SU-DHL-6 (cell line): ENCODE data around the gene CRACR2A.

Source experiments
- H2AFZ ChIP-seq: fragments of 200-600 bp; sonication (generic); 2 replicates; pipeline ENCODE4 v1.6.1; 2014; ENCODE audit warnings: low read depth, mild to moderate bottlenecking, moderate library complexity, mixed read lengths, antibody characterized with exemption, low read length; ENCODE audit not compliant: severe bottlenecking
- H3F3A ChIP-seq: fragments of 200-600 bp; shearing (Covaris generic); 2 replicates; pipeline ENCODE4 v1.6.0; 2016; ENCODE audit warnings: antibody characterized with exemption, mild to moderate bottlenecking; ENCODE audit not compliant: insufficient read depth
- H3K27ac ChIP-seq: fragments of 200-600 bp; sonication (generic); 2 replicates; pipeline ENCODE4 v1.5.1; 2016; ENCODE audit warnings: low read depth, mild to moderate bottlenecking, low read length, moderate library complexity, mixed read lengths
- H3K27me3 ChIP-seq: fragments of 200-600 bp; sonication (generic), shearing (Covaris generic); 2 replicates; pipeline ENCODE4 v1.6.0; 2014; ENCODE audit warnings: mild to moderate bottlenecking, low read length
- H3K36me3 ChIP-seq: fragments of 200-600 bp; sonication (generic); 2 replicates; pipeline ENCODE4 v1.6.1; 2014; ENCODE audit warnings: mild to moderate bottlenecking, low read length, mixed read lengths
- H3K4me2 ChIP-seq: fragments of 300-600, 200-600 bp; shearing (Covaris generic), sonication (generic); 2 replicates; pipeline ENCODE4 v1.6.0; 2014; ENCODE audit warnings: low read length, low read depth, mild to moderate bottlenecking; ENCODE audit not compliant: poor library complexity, severe bottlenecking
- H3K4me3 ChIP-seq: fragments of 200-600 bp; sonication (generic); 2 replicates; pipeline ENCODE4 v1.5.1; 2014; ENCODE audit warnings: antibody characterized with exemption, low read length, mild to moderate bottlenecking, mixed read lengths; ENCODE audit not compliant: insufficient read depth, poor library complexity, severe bottlenecking
- H3K79me2 ChIP-seq: fragments of 200-600 bp; sonication (generic); 2 replicates; pipeline ENCODE4 v1.6.1; 2014; ENCODE audit warnings: mild to moderate bottlenecking, low read length, moderate library complexity; ENCODE audit not compliant: insufficient read depth
- H3K9ac ChIP-seq: fragments of 200-600 bp; sonication (generic); 2 replicates; pipeline ENCODE4 v1.7.0; 2014; ENCODE audit warnings: mild to moderate bottlenecking, low read length
- H3K9me2 ChIP-seq: fragments of 200-600 bp; sonication (generic); replicated peaks from 2 replicates; pipeline ENCODE4 v1.6.1; 2014; ENCODE audit warnings: low read length; ENCODE audit not compliant: insufficient read depth
- H3K9me3 ChIP-seq: fragments of 200-600 bp; sonication (generic); 2 replicates; pipeline ENCODE4 v1.6.1; 2014; ENCODE audit warnings: low read length, mixed read lengths; ENCODE audit not compliant: insufficient read depth
- H4K20me1 ChIP-seq: fragments of 200-600 bp; sonication (generic); 2 replicates; pipeline ENCODE4 v1.6.1; 2014; ENCODE audit warnings: low read depth, mild to moderate bottlenecking, antibody characterized with exemption, low read length, moderate library complexity, mixed read lengths
- EZH2phosphoT487 ChIP-seq: fragments of 200-600 bp; sonication (generic), shearing (Covaris generic); conservative IDR thresholded peaks from 2 replicates; pipeline ENCODE4 v1.6.1; 2018; ENCODE audit warnings: mild to moderate bottlenecking, antibody characterized with exemption, low read length, moderate library complexity, mixed read lengths
- TF ChIP-seq, protein P1 (sequence below): fragments of 200-600 bp; sonication (generic); IDR thresholded peaks from one replicate; pipeline ENCODE4 v1.5.1; 2017; ENCODE audit warnings: antibody characterized with exemption, mild to moderate bottlenecking, low read length, moderate library complexity; ENCODE audit not compliant: insufficient read depth, poor library complexity, severe bottlenecking

Gene CRACR2A

DNA sequence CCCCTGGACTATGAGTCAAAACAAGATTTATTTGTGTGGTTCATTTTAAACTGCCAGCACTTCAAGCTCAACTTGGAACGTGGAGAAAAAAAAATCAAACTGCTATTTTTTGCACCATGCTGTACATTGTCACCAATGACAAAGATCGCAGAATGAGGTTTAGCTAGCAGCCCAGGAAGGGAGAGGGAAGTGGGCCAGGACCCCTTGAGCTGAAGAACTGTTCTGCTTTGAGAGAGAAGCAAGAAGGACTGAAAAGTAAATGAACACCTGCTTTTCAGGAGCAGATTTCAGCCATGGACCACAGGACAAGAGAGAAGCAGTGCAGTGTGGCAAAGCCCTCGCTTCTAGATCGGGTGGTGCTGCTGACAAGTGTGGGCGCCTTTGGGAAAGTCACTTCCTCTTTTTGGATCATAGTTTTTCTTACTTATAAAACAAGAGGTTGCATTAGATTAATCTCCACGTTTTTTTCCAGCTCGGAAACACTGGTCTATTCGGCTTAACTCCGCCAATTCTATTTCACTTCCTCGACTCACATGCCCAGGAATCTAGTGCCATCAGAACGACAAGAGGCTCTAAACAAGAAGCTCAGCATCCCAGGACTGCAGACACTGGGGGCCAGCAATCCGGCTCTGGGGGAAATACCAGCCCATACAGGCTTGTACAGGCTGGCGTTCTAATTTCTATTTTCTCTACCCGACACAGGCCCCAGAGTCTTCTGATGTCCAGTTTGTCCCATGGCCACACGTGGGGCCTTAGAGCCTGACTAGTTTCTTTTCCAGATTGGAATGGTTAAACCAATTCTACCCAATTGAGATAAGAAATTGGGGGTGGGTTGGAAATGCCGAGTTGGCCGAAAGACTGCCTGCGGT is 129.9 kb downstream of the CRACR2A start:
- Histone ChIP-seq H2AFZ (no peak overlapping the region), H3K9ac (no peak overlapping the region), H4K20me1 (no peaks in the 10 kb centered on the region), H3K79me2 (no peaks in the 10 kb centered on the region), H3K27me3 (no peaks in the 10 kb centered on the region), H3K4me2 (no peak overlapping the region), H3K27ac (no peak overlapping the region), H3K9me3 (no peaks in the 10 kb centered on the region), H3K9me2 (no peaks in the 10 kb centered on the region), H3K4me3 (no peak overlapping the region), H3K36me3 (0 out of 2 replicates have a peak, but pooled peaks cover 3% of the 10 kb centered on the region), H3F3A (no peaks in the 10 kb centered on the region)
- TF ChIP-seq, protein P1, sequence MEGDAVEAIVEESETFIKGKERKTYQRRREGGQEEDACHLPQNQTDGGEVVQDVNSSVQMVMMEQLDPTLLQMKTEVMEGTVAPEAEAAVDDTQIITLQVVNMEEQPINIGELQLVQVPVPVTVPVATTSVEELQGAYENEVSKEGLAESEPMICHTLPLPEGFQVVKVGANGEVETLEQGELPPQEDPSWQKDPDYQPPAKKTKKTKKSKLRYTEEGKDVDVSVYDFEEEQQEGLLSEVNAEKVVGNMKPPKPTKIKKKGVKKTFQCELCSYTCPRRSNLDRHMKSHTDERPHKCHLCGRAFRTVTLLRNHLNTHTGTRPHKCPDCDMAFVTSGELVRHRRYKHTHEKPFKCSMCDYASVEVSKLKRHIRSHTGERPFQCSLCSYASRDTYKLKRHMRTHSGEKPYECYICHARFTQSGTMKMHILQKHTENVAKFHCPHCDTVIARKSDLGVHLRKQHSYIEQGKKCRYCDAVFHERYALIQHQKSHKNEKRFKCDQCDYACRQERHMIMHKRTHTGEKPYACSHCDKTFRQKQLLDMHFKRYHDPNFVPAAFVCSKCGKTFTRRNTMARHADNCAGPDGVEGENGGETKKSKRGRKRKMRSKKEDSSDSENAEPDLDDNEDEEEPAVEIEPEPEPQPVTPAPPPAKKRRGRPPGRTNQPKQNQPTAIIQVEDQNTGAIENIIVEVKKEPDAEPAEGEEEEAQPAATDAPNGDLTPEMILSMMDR = no peak
- no peak for TF ChIP-seq EZH2phosphoT487

DNA sequence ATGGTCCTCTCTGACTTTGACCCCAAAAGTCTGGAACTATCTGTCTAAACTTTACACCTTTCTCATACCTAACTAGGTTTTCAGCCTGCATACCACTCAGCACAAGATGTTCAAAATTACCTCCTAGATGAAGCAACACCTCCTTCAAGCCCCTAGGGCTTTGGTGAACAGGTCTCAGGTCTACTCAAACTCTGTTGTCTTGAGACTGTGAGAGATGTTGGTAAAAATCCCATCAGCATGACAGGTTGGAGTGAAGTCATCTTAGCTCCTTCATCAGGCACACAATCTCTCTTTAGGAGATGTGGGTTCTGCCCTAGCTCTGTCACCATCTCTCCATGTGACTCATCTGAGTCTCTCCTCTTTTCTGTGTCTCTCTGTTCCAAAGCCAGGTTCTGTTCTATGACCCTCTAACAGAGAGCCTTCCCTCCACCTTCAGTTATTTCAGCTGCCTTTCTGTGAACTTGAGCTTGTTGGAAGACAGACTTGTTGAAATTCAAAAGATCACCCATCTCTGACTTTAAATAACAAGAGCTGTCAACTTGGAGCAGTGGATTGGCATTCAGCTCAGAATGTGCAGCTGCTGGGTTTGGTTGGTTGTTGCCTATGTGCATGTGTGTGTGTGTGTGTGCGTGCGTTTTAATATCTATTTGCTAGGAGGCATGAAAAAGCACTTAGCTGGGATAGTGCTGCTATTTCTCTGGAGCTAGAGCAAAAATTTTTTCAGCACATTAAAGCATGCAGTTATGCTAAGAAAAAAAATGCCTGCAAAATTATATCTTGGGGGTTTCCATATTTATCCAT is 130.7 kb downstream of the CRACR2A start:
- 0 out of 2 replicates have a peak, but pooled peaks cover 3% of the 10 kb centered on the region for H3K36me3 ChIP-seq
- H3K79me2 ChIP-seq = no peaks in the 10 kb centered on the region
- no peak overlapping the region for H3K4me2 ChIP-seq
- TF ChIP-seq, protein P1 = no peak
- no peak for TF ChIP-seq EZH2phosphoT487
- no peaks in the 10 kb centered on the region for H3K9me2 ChIP-seq
- no peak overlapping the region for H3K4me3 ChIP-seq
- H4K20me1 ChIP-seq = no peaks in the 10 kb centered on the region
- no peak overlapping the region for H2AFZ ChIP-seq
- H3K9me3 ChIP-seq = no peaks in the 10 kb centered on the region
- no peak overlapping the region for H3K27ac ChIP-seq
- H3K27me3 ChIP-seq = no peaks in the 10 kb centered on the region
- no peaks in the 10 kb centered on the region for H3F3A ChIP-seq
- no peak overlapping the region for H3K9ac ChIP-seq

- H3K9me2 ChIP-seq = no peaks in the 10 kb centered on the region
- TF ChIP-seq, protein P1 = no peak
- no peak for TF ChIP-seq EZH2phosphoT487
- no peaks in the 10 kb centered on the region for H3F3A ChIP-seq
- no peak overlapping the region for H2AFZ ChIP-seq
- no peak overlapping the region for H3K9ac ChIP-seq
- H3K9me3 ChIP-seq = no peaks in the 10 kb centered on the region
- no peak overlapping the region for H3K4me2 ChIP-seq
- H3K27ac ChIP-seq = no peak overlapping the region
- no peaks in the 10 kb centered on the region for H4K20me1 ChIP-seq
- H3K27me3 ChIP-seq = no peaks in the 10 kb centered on the region
- H3K79me2 ChIP-seq = no peaks in the 10 kb centered on the region
- no peaks in the 10 kb centered on the region for H3K36me3 ChIP-seq
- no peak overlapping the region for H3K4me3 ChIP-seq
Observed at GRCh38 chr12:3620856-3621255, 132.1 kb downstream of the CRACR2A start.
